Skeletal muscle satellite cell (primary cell): ENCODE data around the gene PCSK9. TPM values are rescaled to one million over a fixed set of nuclear protein-coding genes. Genes with fewer than 3 reads are reported as not detected.

Source experiments
- H3K27me3 ChIP-seq: 2 replicates; pipeline ENCODE4 v1.7.0; 2013; ENCODE audit warnings: low read length; ENCODE audit not compliant: control insufficient read depth, insufficient read depth
- H3K36me3 ChIP-seq: 2 replicates; pipeline ENCODE4 v1.7.0; 2013; ENCODE audit warnings: mild to moderate bottlenecking, control low read depth, low read length; ENCODE audit not compliant: insufficient read depth
- H3K4me1 ChIP-seq: 2 replicates; pipeline ENCODE4 v1.7.0; 2013; ENCODE audit warnings: low read length; ENCODE audit not compliant: control insufficient read depth, insufficient read depth
- H3K4me2 ChIP-seq: 2 replicates; pipeline ENCODE4 v1.7.0; 2013; ENCODE audit warnings: mild to moderate bottlenecking, low read length
- H3K4me3 ChIP-seq: 2 replicates; pipeline ENCODE4 v1.7.0; 2013; ENCODE audit warnings: low read length
- H3K9ac ChIP-seq: 2 replicates; pipeline ENCODE4 v1.7.0; 2013; ENCODE audit warnings: mild to moderate bottlenecking, low read depth, low read length, moderate library complexity
- H3K9me3 ChIP-seq: replicated peaks from 2 replicates; pipeline ENCODE4 v1.7.0; 2013; ENCODE audit warnings: mild to moderate bottlenecking, control low read depth, low read length
- total RNA-seq: library from RNA; depleted of rRNA; stranded (reverse); fragments of >200 nt; gene quantifications from 2 replicates; pipeline ENCODE4 v1.2.3, GENCODE V29; 2012; rRNA removed

Gene PCSK9
- 0.22 and 0.51 TPM in 2 replicates for total RNA-seq

DNA sequence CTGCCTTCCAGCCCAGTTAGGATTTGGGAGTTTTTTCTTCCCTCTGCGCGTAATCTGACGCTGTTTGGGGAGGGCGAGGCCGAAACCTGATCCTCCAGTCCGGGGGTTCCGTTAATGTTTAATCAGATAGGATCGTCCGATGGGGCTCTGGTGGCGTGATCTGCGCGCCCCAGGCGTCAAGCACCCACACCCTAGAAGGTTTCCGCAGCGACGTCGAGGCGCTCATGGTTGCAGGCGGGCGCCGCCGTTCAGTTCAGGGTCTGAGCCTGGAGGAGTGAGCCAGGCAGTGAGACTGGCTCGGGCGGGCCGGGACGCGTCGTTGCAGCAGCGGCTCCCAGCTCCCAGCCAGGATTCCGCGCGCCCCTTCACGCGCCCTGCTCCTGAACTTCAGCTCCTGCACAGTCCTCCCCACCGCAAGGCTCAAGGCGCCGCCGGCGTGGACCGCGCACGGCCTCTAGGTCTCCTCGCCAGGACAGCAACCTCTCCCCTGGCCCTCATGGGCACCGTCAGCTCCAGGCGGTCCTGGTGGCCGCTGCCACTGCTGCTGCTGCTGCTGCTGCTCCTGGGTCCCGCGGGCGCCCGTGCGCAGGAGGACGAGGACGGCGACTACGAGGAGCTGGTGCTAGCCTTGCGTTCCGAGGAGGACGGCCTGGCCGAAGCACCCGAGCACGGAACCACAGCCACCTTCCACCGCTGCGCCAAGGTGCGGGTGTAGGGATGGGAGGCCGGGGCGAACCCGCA lies at the start of gene PCSK9:
PCSK9 (plus strand) TSS at position 207 of the 741 bp plus-strand sequence; CDS start at position 497, 290 bp downstream.
- H3K4me3 ChIP-seq: peak within 1 kb of the TSS; percentile 54
- H3K9ac ChIP-seq: no peak within 1 kb of the TSS
- H3K27me3 ChIP-seq: peaks cover 86% of the 10 kb centered on the region
- no peaks in the 10 kb centered on the region for H3K9me3 ChIP-seq
- no peaks in the 10 kb centered on the region for H3K36me3 ChIP-seq
- H3K4me2 ChIP-seq: peak within 1 kb of the TSS; percentile 81
- H3K4me1 ChIP-seq: peaks cover 9% of the 10 kb centered on the region

DNA sequence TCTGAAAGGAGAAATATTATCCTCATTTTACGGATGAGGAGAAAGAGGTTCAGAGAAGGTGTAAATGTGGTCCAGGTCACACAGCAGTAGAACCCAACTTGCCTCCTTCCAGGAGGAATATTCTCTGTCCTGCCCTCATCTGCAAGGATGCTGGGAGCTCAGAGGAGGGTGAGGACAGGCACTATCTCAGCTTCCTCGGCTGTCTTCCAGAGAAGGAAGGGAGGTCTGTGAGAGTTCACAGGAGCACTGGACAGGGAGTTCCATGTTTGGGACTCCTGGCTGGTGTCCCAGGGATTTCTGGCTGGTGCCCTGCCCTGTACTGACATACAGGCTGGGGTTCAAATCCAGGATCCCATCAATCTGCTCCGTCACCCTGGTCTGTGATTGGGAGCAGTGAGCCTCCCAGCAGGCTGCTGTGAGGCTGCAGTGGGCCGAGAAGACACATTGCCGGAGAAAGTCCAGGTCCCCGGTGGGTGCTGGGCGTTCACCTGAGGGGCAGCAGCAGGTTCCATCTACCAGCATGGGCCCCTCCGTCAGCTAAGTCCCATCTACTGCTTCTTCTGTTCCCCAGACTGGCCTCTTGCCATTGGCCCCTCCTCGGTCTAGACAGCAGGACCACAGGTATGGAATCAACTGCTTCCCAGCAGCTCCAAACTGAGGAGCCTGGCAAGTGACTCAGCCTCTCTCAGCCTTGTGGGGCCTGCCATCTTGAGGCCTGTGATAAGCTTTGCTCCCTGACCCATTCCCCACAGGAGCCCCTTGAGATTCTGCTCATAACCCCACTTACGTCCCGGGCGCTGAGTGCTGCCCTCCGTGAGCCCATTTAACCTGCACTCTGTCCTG lies 49.2 kb upstream of the PCSK9 start:
- Histone ChIP-seq H3K4me1 (no peaks in the 10 kb centered on the region), H3K36me3 (no peaks in the 10 kb centered on the region), H3K27me3 (peaks cover 16% of the 10 kb centered on the region), H3K9ac (no peak overlapping the region), H3K4me2 (no peak overlapping the region), H3K9me3 (no peaks in the 10 kb centered on the region), H3K4me3 (no peak overlapping the region)

DNA sequence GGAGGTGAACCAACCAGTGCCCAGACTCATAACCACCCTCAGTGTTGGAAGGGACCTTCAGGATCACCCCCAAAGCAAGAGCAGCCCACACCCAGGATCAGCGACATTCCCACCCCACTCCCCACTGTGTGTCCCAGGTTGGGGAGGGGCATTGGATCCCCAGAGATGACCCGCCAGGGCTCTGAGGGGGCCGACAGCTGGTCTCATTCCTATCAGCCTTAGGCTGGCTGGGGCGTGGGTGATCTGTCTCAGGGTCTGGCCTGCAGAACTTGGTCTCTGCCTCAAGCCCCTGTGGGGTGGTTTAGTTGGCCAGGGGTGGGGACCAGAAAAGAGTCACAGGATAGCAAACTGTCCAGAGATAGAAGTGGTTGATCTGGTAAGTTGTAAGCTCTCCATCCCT lies 48.4 kb upstream of the PCSK9 start:
- no peak overlapping the region for H3K4me2 ChIP-seq
- no peaks in the 10 kb centered on the region for H3K4me1 ChIP-seq
- H3K9ac ChIP-seq: no peak overlapping the region

DNA sequence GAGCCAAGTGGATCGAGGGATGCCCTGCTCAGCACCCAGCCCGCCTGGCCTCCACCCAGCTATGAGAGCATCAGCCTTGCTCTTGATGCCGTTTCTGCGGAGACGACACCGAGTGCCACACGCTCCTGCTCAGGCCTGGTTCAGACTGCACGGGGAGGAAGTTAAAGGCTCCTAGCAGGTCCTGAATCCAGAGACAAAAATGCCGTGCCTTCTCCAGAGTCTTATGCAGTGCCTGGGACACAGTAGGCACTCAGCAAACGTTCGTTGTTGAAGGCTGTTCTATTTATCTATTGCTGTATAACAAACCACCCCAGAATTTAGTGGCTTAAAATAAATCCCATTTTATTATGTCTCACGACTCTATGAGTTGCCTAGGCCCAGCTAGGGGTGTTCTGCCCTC lies 47.4 kb upstream of the PCSK9 start:
- H3K9ac ChIP-seq: no peak overlapping the region
- H3K9me3 ChIP-seq: no peaks in the 10 kb centered on the region
- H3K27me3 ChIP-seq: peaks cover 24% of the 10 kb centered on the region
- no peak overlapping the region for H3K4me3 ChIP-seq
- H3K4me1 ChIP-seq: no peaks in the 10 kb centered on the region
- no peak overlapping the region for H3K4me2 ChIP-seq
- H3K36me3 ChIP-seq: no peaks in the 10 kb centered on the region

More for the DNA sequence above, 48.4 kb upstream of the PCSK9 start:
- H3K36me3 ChIP-seq: no peaks in the 10 kb centered on the region
- peaks cover 23% of the 10 kb centered on the region for H3K27me3 ChIP-seq
- no peaks in the 10 kb centered on the region for H3K9me3 ChIP-seq
- no peak overlapping the region for H3K4me3 ChIP-seq

DNA sequence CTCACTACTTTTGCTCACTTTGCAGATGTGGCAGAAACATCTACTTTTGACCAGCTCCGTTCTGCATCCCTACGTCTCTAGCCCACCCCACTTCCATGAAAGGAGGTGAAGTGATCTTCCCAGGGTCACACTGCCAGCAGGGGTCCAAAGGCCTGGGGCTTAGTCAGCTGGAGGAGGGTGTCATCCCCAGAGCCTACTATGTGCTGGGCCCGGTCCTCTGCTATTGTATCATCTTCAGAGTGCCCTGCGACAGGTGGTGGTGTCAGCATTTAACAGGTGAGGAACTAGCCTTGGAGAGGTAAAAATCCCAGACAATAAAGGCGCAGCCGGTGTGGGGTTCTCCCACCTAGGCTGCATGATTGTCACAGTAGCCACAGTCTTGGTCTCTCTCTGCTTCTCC lies 46.2 kb upstream of the PCSK9 start:
- H3K36me3 ChIP-seq: no peaks in the 10 kb centered on the region
- no peak overlapping the region for H3K4me3 ChIP-seq
- no peak overlapping the region for H3K9ac ChIP-seq
- peaks cover 34% of the 10 kb centered on the region for H3K27me3 ChIP-seq
- H3K4me2 ChIP-seq: no peak overlapping the region
- H3K4me1 ChIP-seq: no peaks in the 10 kb centered on the region
- no peaks in the 10 kb centered on the region for H3K9me3 ChIP-seq

DNA sequence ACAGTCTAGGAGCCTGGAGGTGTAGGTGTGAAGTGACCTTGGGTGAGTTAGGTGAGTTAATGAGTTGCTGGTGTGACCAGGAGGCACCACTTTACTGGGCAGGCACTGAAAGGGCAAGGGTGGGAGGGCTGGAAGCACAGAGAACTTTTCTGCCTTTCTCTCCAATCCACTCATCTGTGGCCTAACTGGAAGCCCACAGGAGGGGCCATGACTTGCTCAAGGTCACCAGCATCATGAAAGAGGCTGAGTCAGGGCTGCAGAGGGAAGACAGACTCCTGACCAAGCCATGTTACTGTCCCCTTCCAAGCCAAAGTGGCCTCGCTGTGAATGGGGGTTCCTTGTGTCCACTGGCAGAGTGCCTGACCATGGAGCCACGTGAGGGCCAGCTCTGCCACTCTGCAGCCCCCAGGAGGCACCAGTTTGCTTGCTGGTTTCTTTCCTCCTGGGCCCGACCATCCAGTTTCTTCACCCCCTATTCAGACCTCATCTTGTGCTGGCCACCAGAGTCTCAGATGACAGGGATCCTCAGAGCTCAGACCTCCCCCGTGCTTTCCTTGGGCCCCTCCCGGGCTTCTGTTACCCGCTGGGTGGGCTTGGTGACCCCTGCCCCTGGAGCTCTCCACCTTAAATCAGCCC lies 44.9 kb upstream of the PCSK9 start:
- no peaks in the 10 kb centered on the region for H3K4me1 ChIP-seq
- H3K4me3 ChIP-seq: no peak overlapping the region
- peaks cover 44% of the 10 kb centered on the region for H3K27me3 ChIP-seq
- no peaks in the 10 kb centered on the region for H3K9me3 ChIP-seq
- no peak overlapping the region for H3K4me2 ChIP-seq
- no peaks in the 10 kb centered on the region for H3K36me3 ChIP-seq
- H3K9ac ChIP-seq: no peak overlapping the region

DNA sequence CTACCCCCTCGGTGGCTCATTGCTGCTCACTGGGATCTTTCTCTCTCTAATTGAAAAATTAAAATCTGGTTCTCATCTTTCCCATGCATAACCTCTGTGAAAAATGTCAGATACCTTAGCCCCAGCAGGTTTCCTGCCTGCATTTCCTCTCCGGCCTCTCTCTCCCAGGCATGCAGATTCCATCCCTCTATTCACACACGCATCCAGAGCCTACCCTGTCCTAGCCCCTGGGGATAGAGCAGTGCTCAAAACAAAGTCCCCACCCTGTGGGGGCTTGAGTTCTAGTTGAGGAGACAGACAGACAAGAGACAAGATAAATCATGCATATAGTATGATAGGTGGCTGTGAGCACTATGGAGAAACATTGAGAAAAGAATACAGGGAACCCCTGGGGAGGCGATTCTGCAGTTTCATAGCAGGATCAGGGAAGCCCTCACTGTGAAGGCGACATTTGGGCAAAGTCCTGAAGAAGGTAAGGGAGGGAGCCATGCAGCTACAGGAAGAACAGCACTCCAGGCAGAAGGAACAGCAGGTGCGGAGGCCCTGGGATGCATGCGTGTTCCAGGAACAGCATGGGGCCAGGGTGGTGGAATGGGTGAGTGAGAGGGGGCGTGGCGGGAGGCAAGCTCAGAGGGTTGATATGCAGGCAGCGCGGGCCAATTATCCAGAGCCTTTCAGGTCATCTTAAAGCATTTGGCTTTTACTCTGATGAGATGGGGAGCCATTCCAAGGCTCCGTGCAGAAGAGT lies 44.2 kb upstream of the PCSK9 start:
- Histone ChIP-seq H3K4me3 (no peak overlapping the region), H3K4me1 (no peaks in the 10 kb centered on the region)

DNA sequence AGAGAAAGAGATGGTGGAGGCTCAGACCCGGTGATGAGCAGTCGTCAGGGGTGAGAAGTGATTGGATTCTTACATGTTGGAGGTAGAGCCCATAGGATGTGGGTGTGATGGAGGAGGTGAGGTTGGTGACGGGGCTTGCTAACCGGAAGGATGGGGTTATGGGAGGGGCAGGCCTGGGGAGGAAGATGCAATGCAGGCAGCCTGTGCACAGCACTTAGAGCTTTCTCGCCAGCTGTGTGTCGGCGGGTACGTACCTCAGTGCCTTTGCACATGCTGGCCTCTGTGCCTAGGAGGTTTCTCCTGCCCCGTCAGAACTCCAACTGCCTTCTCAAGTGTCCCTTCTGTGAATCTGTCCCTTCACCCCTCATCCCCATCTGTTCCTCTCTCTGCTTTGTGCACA lies 43.5 kb upstream of the PCSK9 start:
- H3K4me3 ChIP-seq: no peak overlapping the region
- no peak overlapping the region for H3K4me2 ChIP-seq
- H3K9ac ChIP-seq: no peak overlapping the region
- no peaks in the 10 kb centered on the region for H3K9me3 ChIP-seq
- H3K36me3 ChIP-seq: no peaks in the 10 kb centered on the region
- no peaks in the 10 kb centered on the region for H3K4me1 ChIP-seq
- peaks cover 54% of the 10 kb centered on the region for H3K27me3 ChIP-seq

More for the DNA sequence above, 44.2 kb upstream of the PCSK9 start:
- no peaks in the 10 kb centered on the region for H3K9me3 ChIP-seq
- H3K4me2 ChIP-seq: no peak overlapping the region
- no peaks in the 10 kb centered on the region for H3K36me3 ChIP-seq
- peaks cover 49% of the 10 kb centered on the region for H3K27me3 ChIP-seq
- no peak overlapping the region for H3K9ac ChIP-seq

DNA sequence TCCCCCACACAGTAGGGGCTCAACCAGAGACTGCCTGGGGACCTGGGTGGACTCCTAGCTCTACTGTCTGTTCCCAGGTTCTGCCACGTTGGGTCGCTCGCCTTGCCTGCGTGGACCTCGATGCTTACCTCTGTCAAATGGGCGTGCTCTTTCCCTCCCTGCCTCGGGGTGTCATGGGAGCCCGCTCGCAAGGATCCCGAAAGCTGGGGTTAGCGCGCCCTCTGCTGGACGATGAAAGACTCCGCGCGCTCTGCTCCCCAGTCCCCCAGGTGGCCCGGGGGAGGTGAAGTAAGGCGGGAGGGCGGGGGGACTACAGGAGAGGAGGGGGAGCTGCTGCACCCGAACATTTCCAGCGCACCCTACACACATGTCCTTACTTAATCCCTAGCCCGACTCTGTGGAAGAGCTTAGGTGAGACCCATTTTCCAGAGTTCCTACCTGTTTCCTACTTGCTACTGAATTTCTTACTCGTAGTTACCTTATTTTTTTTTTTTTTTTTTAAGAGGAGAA lies 42.9 kb upstream of the PCSK9 start:
- Histone ChIP-seq H3K4me3 (no peak overlapping the region), H3K36me3 (no peaks in the 10 kb centered on the region), H3K27me3 (peaks cover 60% of the 10 kb centered on the region), H3K4me1 (no peaks in the 10 kb centered on the region), H3K9me3 (no peaks in the 10 kb centered on the region), H3K4me2 (peak overlapping the region; percentile 34), H3K9ac (no peak overlapping the region)

DNA sequence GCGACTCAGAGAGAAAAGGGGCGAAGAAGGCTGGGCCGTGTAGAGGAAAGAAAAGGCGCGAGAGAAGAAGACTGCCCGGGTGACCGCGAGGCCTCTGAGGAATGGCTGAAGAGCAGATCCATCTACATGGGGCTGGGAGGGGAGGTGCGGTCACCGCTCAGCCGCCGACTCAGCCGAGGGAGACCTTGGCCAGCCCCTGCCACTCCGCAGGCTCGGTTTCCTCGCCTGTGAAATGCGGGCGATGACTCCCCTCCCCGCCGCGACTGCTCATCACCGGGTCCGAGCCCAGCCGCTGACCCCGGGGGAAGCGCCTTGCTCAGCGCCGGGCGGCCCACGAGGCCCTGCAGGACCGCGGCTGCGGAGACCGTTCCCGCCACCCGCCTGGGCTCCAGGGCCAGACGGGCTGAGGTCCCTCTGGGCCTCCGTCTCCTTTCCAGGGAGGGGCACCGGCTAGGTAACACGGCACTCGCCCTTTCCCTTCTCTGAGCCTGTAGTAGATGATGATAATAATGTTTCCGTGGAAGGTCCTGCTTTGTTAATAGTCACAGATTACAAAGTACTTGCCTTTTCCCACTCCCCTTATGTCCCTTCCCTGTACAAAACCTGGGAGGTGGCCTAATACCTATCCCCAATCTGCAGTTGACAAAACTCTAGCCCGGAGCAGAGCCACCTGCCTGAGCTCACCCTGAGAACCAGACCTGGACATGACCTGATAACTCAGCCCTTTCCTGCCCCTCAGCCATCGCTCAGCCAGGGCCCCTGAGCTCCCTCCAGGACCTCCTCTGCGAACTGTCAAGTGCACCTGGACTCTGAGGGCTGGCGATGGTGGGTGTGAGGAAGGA lies 42.3 kb upstream of the PCSK9 start:
- H3K4me3 ChIP-seq: no peak overlapping the region
- H3K4me1 ChIP-seq: no peaks in the 10 kb centered on the region
- H3K36me3 ChIP-seq: no peaks in the 10 kb centered on the region
- no peaks in the 10 kb centered on the region for H3K9me3 ChIP-seq
- H3K9ac ChIP-seq: no peak overlapping the region
- peaks cover 67% of the 10 kb centered on the region for H3K27me3 ChIP-seq
- H3K4me2 ChIP-seq: no peak overlapping the region
